ENCODE measurements around the gene NUTM1. TPM values are rescaled to one million over a fixed set of nuclear protein-coding genes. Genes with fewer than 3 reads are reported as not detected.

Gene NUTM1
- total RNA-seq, 1 experiment from 2014 or later: 0.07 TPM

GRCh38 chr15:34360298-34360697, 17.2 kb downstream of the NUTM1 start:
- RAD21 ChIA-PET (ENCODE audit: low non-redundant PET in 1 of 2, low total read pairs in 2 of 2, uncharacterized antibody in 2 of 2, unreplicated experiment in 2 of 2): no interaction called here
- H3K4me3 ChIP-seq (replicated peaks in 1 of 2; ENCODE audit: low read depth in 1 of 2, low read length in 2 of 2): no peak overlapping the region
- no peaks in the 10 kb centered on the region for H4K20me1 ChIP-seq (ENCODE audit: insufficient read depth)
- peak overlapping the region; percentile 22 for H3K4me2 ChIP-seq (ENCODE audit: low read length)
- TF ChIP-seq SP1 (IDR thresholded peaks at IDR 0.05; ENCODE audit: low read depth) (peak; percentile 47; the same call in 1 of the 2 replicates), CTCF (IDR thresholded peaks at IDR 0.05 in 2 of 3, conservative IDR thresholded peaks at IDR 0.05 in 1 of 3; ENCODE audit: borderline replicate concordance in 1 of 3, insufficient read depth in 1 of 3, low read depth in 2 of 3, low read length in 2 of 3) (0 out of 6 replicates have a peak, but pooled peaks of 1 of the 3 experiments have one; percentile 7), RAD21 (IDR thresholded peaks at IDR 0.05; ENCODE audit: low read depth) (0 out of 2 replicates have a peak, but pooled peaks have one; percentile 26), SRF (IDR thresholded peaks at IDR 0.05; ENCODE audit: low read depth) (no peak), ZBTB33 (IDR thresholded peaks at IDR 0.05; ENCODE audit: extremely low read depth, insufficient replicate concordance, low read length) (no peak), JUND (IDR thresholded peaks at IDR 0.05) (peak; percentile 53), SIN3A (IDR thresholded peaks at IDR 0.05; ENCODE audit: low read depth) (0 out of 2 replicates have a peak, but pooled peaks have one; percentile 55)
- peak; percentile 56 for DNase-seq (ENCODE audit: low read depth, low spot score)
- CTCF ChIA-PET: interaction anchor here (1.1 kb wide), 1 partner anchor 18 kb away, joined by 3 read pairs; the partner anchor contains the start of gene NOP10
- no peak overlapping the region for H3K27ac ChIP-seq (ENCODE audit: low read depth, low read length)
- intact Hi-C loops (cut with micrococcal nuclease): loop anchor here (10.0 kb wide), 3 partner anchors 45 to 295 kb away; partner anchors contain the start of gene EMC4
- H3K79me2 ChIP-seq (ENCODE audit: insufficient read depth, low read length): peaks cover 7% of the 10 kb centered on the region
- H3K9me2 ChIP-seq (ENCODE audit: insufficient read depth): no peaks in the 10 kb centered on the region
- peaks cover 18 to 36% of the 10 kb centered on the region in 2 experiments; a peak in 3 of 4 replicates for H3K36me3 ChIP-seq (ENCODE audit: control insufficient read depth in 1 of 2, insufficient read depth in 2 of 2, low read length in 2 of 2)
- BruUV-seq (replicated peaks): no TSS peak
- POLR2A ChIA-PET: interaction anchor here (1.0 kb wide), 1 partner anchor 227 kb away, joined by 3 read pairs; no protein-coding TSS in a partner anchor
- no peak overlapping the region for H3K9ac ChIP-seq (ENCODE audit: low read length)
- peak; percentile 86 for ATAC-seq
- H3K9me3 ChIP-seq (ENCODE audit: control insufficient read depth in 1 of 2, insufficient read depth in 1 of 2, low read depth in 1 of 2, low read length in 2 of 2): no peaks in the 10 kb centered on the region
- no peak overlapping the region for H2AFZ ChIP-seq (ENCODE audit: low read depth, low read length, poor library complexity, severe bottlenecking)
- no peaks in the 10 kb centered on the region for H3K27me3 ChIP-seq (ENCODE audit: insufficient read depth, low read length)
- H3K4me1 ChIP-seq (ENCODE audit: control insufficient read depth in 1 of 2, insufficient read depth in 2 of 2, low read length in 2 of 2): peaks cover 9 to 33% of the 10 kb centered on the region in 2 experiments

Measured in HCT116 (cell line).